Measurements from ENCODE around the gene PDE6H.

DNA sequence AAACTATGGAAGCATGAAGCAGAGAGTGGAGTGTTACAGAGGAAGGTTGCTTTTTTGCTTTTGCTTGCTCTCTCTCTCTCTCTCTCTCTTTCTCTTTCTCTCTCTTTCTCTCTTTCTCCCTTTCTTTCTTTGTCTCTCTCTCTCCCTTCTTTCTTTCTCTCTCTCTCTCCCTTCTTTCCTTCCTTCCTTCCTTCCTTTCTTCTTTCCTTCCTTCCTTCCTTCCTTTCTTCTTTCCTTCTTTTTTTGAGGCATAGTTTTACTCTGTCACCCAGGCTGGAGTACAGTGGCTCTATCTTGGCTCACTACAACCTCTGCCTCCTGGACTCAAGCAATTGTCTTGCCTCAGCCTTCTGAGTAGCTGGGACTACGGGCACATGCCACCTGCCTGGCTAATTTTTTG is 19.1 kb upstream of the PDE6H start:
- no peak for TF ChIP-seq EZH2 (IDR thresholded peaks at IDR 0.05; ENCODE audit: low read length, missing control alignments)
- TF ChIP-seq, protein P1, sequence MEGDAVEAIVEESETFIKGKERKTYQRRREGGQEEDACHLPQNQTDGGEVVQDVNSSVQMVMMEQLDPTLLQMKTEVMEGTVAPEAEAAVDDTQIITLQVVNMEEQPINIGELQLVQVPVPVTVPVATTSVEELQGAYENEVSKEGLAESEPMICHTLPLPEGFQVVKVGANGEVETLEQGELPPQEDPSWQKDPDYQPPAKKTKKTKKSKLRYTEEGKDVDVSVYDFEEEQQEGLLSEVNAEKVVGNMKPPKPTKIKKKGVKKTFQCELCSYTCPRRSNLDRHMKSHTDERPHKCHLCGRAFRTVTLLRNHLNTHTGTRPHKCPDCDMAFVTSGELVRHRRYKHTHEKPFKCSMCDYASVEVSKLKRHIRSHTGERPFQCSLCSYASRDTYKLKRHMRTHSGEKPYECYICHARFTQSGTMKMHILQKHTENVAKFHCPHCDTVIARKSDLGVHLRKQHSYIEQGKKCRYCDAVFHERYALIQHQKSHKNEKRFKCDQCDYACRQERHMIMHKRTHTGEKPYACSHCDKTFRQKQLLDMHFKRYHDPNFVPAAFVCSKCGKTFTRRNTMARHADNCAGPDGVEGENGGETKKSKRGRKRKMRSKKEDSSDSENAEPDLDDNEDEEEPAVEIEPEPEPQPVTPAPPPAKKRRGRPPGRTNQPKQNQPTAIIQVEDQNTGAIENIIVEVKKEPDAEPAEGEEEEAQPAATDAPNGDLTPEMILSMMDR (conservative IDR thresholded peaks at IDR 0.05 in 1 of 2, IDR thresholded peaks at IDR 0.05 in 1 of 2; ENCODE audit: low read depth in 1 of 2, low read length in 2 of 2) = no peak
